ENCODE results near the gene CD99L2. TPM values are rescaled to one million over a fixed set of nuclear protein-coding genes. Genes with fewer than 3 reads are reported as not detected.

CD99L2 gene
- polyA plus RNA-seq, 1 donor from 2014 or later, result 61.0 TPM

GRCh38 chrX:150821971-150822370, 76.5 kb downstream of the CD99L2 start:
- TF ChIP-seq EZH2 (IDR thresholded peaks at IDR 0.05; ENCODE audit: borderline replicate concordance, insufficient read depth, low read length, poor library complexity, severe bottlenecking) (no peak), REST (IDR thresholded peaks at IDR 0.05; ENCODE audit: borderline replicate concordance) (no peak), TAF1 (IDR thresholded peaks at IDR 0.05; ENCODE audit: low read depth) (no peak), RAD21 (conservative IDR thresholded peaks at IDR 0.05) (no peak), CTCF (IDR thresholded peaks at IDR 0.05; ENCODE audit: poor library complexity, severe bottlenecking) (no peak), MXI1 (conservative IDR thresholded peaks at IDR 0.05; ENCODE audit: poor library complexity, severe bottlenecking) (no peak), POLR2AphosphoS5 (IDR thresholded peaks at IDR 0.05) (no peak), SMC3 (conservative IDR thresholded peaks at IDR 0.05; ENCODE audit: poor library complexity) (no peak), EP300 (conservative IDR thresholded peaks at IDR 0.05; ENCODE audit: poor library complexity, severe bottlenecking) (no peak)
- no peak overlapping the region for H2AFZ ChIP-seq (ENCODE audit: low read depth, low read length)
- no peak overlapping the region for H3K4me3 ChIP-seq (ENCODE audit: low read length)
- no peak overlapping the region for H3K4me2 ChIP-seq (ENCODE audit: low read length)
- H3K9ac ChIP-seq (ENCODE audit: low read length), result no peak overlapping the region
- H4K20me1 ChIP-seq (ENCODE audit: insufficient read depth), result no peaks in the 10 kb centered on the region
- H3K36me3 ChIP-seq (ENCODE audit: insufficient read depth, low read length), result no peaks in the 10 kb centered on the region
- no peak overlapping the region for H3K27ac ChIP-seq (ENCODE audit: low read length)
- H3K27me3 ChIP-seq (ENCODE audit: insufficient read depth, low read depth, low read length), result no peaks in the 10 kb centered on the region
- no peaks in the 10 kb centered on the region for H3K79me2 ChIP-seq (replicated peaks; ENCODE audit: insufficient read depth, low read length)
- H3K9me3 ChIP-seq (ENCODE audit: low read length), result no peaks in the 10 kb centered on the region
- H3F3A ChIP-seq (ENCODE audit: insufficient read depth, low read length, poor library complexity, severe bottlenecking), result no peaks in the 10 kb centered on the region
- H3K9me2 ChIP-seq (ENCODE audit: insufficient read depth, low read length), result no peaks in the 10 kb centered on the region

DNA sequence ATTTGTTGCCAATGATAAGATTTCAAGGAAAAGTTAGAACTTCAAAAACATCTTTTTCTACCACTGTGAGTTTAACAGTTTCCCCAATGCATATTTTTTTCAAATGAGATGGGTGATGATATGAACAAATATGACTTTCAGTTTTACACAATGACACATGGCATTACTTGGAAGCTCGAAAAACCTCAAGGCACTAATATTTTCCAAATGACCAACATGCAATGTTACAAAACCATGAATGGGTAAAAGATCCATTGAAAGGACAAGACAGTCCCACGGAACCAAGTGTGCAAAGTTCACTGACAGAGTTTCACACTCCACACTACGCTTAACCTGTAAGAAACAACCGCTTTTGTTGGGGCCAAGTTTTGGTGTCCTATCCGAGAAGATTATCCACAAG, 84.5 kb downstream of the CD99L2 start:
- no peak overlapping the region for H3K4me2 ChIP-seq (ENCODE audit: low read length)
- H3K9me3 ChIP-seq (ENCODE audit: low read length), result no peaks in the 10 kb centered on the region
- H3F3A ChIP-seq (ENCODE audit: insufficient read depth, low read length, poor library complexity, severe bottlenecking), result no peaks in the 10 kb centered on the region
- H4K20me1 ChIP-seq (ENCODE audit: insufficient read depth), result no peaks in the 10 kb centered on the region
- H3K79me2 ChIP-seq (replicated peaks; ENCODE audit: insufficient read depth, low read length), result no peaks in the 10 kb centered on the region
- H3K4me3 ChIP-seq (ENCODE audit: low read length), result no peak overlapping the region
- no peak overlapping the region for H3K9ac ChIP-seq (ENCODE audit: low read length)
- H3K9me2 ChIP-seq (ENCODE audit: insufficient read depth, low read length), result no peaks in the 10 kb centered on the region
- H2AFZ ChIP-seq (ENCODE audit: low read depth, low read length), result no peak overlapping the region
- no peak overlapping the region for H3K27ac ChIP-seq (ENCODE audit: low read length)
- H3K36me3 ChIP-seq (ENCODE audit: insufficient read depth, low read length), result no peaks in the 10 kb centered on the region
- TF ChIP-seq CTCF (IDR thresholded peaks at IDR 0.05; ENCODE audit: poor library complexity, severe bottlenecking), result no peak
- no peaks in the 10 kb centered on the region for H3K27me3 ChIP-seq (ENCODE audit: insufficient read depth, low read depth, low read length)
